Immature natural killer cell (primary cell): ENCODE results near the gene GHRHR. TPM values are rescaled to one million over a fixed set of nuclear protein-coding genes. Genes with fewer than 3 reads are reported as not detected.

Experiments
- DNase-seq, 3 donors: peaks; one replicate each; pipeline ENCODE4 v3.0.0; 2022; ENCODE audit warnings: mixed read lengths in 1 of 3
- H3K27ac Mint-ChIP-seq, 6 donors: one replicate each; pipeline ENCODE4 v1.8.0; 2020; ENCODE audit warnings: mixed read lengths in 6 of 6, mild to moderate bottlenecking in 5 of 6, inconsistent platforms in 4 of 6, moderate library complexity in 3 of 6
- H3K27me3 Mint-ChIP-seq, 3 donors: one replicate each; pipeline ENCODE4 v1.8.0; 2020 to 2021; ENCODE audit warnings: low read depth in 3 of 3, mild to moderate bottlenecking in 3 of 3, mixed read lengths in 3 of 3, moderate library complexity in 3 of 3, inconsistent platforms in 1 of 3
- H3K36me3 Mint-ChIP-seq, 3 donors: one replicate each; pipeline ENCODE4 v1.8.0; 2020; ENCODE audit warnings: mixed read lengths in 3 of 3, inconsistent platforms in 2 of 3, mild to moderate bottlenecking in 2 of 3
- H3K4me1 Mint-ChIP-seq, 2 donors: one replicate each; pipeline ENCODE4 v1.8.0; 2020; ENCODE audit warnings: inconsistent platforms in 2 of 2, mild to moderate bottlenecking in 2 of 2, mixed read lengths in 2 of 2, moderate library complexity in 1 of 2
- H3K4me3 Mint-ChIP-seq, 5 donors: one replicate each; pipeline ENCODE4 v1.8.0; 2020; ENCODE audit warnings: mild to moderate bottlenecking in 5 of 5, mixed read lengths in 5 of 5, inconsistent platforms in 3 of 5, moderate library complexity in 3 of 5
- H3K9me3 Mint-ChIP-seq, 6 donors: one replicate each; pipeline ENCODE4 v1.8.0; 2020; ENCODE audit warnings: mild to moderate bottlenecking in 6 of 6, mixed read lengths in 6 of 6, inconsistent platforms in 4 of 6, moderate library complexity in 3 of 6
- polyA plus RNA-seq, 3 donors: library from polyadenylated mRNA; unstranded; fragments of 300-500 nt; fragmentation: Illumina TruSeq; gene quantifications; one replicate each; pipeline ENCODE4 v1.2.3, GENCODE V29; 2021

Gene GHRHR
- polyA plus RNA-seq, 3 donors from 2014 or later = not detected

DNA sequence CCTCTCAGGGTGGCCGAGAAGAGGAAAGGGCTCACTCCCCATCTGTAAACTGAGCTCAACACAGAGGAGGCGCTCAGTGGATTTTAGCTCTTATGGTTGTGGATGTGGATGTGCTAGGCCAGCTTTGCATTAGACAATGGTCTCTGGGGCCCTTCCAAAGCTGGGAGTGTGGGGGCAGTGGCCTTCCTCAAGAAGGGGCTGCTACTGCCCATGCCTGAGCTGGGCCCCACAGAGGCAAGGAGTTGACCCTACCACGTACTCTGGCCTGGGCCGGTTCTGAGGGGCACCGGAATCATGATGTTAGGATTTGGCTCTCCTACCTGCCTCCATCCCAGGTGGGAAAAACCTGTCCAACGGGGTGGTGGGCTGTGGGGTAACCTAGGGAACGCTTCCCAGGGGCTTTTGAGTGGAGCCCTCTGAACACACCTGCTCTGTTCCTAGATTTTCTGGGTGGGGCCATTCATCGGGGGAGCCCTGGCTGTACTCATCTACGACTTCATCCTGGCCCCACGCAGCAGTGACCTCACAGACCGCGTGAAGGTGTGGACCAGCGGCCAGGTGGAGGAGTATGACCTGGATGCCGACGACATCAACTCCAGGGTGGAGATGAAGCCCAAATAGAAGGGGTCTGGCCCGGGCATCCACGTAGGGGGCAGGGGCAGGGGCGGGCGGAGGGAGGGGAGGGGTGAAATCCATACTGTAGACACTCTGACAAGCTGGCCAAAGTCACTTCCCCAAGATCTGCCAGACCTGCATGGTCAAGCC, 40.6 kb upstream of the GHRHR start:
- no peak overlapping the region for H3K4me3 Mint-ChIP-seq

DNA sequence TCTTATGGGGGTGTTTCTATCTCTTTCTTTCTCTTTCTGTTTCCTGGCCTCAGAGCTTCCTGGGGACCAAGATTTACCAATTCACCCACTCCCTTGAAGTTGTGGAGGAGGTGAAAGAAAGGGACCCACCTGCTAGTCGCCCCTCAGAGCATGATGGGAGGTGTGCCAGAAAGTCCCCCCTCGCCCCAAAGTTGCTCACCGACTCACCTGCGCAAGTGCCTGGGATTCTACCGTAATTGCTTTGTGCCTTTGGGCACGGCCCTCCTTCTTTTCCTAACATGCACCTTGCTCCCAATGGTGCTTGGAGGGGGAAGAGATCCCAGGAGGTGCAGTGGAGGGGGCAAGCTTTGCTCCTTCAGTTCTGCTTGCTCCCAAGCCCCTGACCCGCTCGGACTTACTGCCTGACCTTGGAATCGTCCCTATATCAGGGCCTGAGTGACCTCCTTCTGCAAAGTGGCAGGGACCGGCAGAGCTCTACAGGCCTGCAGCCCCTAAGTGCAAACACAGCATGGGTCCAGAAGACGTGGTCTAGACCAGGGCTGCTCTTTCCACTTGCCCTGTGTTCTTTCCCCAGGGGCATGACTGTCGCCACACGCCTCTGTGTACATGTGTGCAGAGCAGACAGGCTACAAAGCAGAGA, 39.9 kb upstream of the GHRHR start:
- Mint-ChIP-seq H3K4me1 (no peaks in the 10 kb centered on the region), H3K36me3 (no peaks in the 10 kb centered on the region), H3K4me3 (no peak overlapping the region), H3K27me3 (peaks cover 0 to 3% (median 2%) of the 10 kb centered on the region in 3 donors), H3K9me3 (no peaks in the 10 kb centered on the region), H3K27ac (no peak overlapping the region)
- DNase-seq = no peak

More for the DNA sequence above, 40.6 kb upstream of the GHRHR start:
- peaks cover 0 to 3% (median 2%) of the 10 kb centered on the region in 3 donors for H3K27me3 Mint-ChIP-seq
- no peaks in the 10 kb centered on the region for H3K4me1 Mint-ChIP-seq
- no peak for DNase-seq
- H3K9me3 Mint-ChIP-seq = no peaks in the 10 kb centered on the region
- no peaks in the 10 kb centered on the region for H3K36me3 Mint-ChIP-seq
- H3K27ac Mint-ChIP-seq = no peak overlapping the region

DNA sequence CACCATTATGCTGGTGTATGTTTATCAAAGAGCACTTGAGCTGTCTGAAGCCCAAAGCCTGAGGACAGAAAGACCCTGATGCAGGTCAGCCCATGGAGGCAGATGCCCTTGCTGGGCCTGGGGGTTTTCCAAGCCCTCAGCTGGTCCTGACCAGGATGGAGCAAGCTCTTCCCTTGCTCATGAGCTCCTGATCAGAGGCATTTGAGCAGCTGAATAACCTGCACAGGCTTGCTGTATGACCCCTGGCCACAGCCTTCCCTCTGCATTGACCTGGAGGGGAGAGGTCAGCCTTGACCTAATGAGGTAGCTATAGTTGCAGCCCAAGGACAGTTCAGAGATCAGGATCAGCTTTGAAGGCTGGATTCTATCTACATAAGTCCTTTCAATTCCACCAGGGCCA, 39.1 kb upstream of the GHRHR start:
- peaks cover 0 to 3% (median 2%) of the 10 kb centered on the region in 3 donors for H3K27me3 Mint-ChIP-seq
- H3K4me3 Mint-ChIP-seq = no peak overlapping the region
- H3K36me3 Mint-ChIP-seq = no peaks in the 10 kb centered on the region
- no peak overlapping the region for H3K27ac Mint-ChIP-seq
- H3K9me3 Mint-ChIP-seq = no peaks in the 10 kb centered on the region
- no peaks in the 10 kb centered on the region for H3K4me1 Mint-ChIP-seq
- DNase-seq = no peak

DNA sequence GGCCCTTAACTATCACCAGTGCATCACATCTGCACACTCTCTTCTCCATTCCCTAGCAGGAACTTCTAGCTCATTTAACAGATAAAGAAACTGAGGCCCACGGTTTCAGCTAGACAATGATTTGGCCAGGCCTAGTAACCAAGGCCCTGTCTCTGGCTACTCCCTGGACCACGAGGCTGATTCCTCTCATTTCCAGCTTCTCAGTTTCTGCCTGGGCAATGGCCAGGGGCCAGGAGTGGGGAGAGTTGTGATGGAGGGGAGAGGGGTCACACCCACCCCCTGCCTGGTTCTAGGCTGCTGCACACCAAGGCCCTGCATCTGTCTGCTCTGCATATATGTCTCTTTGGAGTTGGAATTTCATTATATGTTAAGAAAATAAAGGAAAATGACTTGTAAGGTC, 38.6 kb upstream of the GHRHR start:
- Mint-ChIP-seq H3K27me3 (peaks cover 0 to 3% (median 0%) of the 10 kb centered on the region in 3 donors), H3K9me3 (no peaks in the 10 kb centered on the region), H3K27ac (no peak overlapping the region), H3K4me1 (no peaks in the 10 kb centered on the region), H3K36me3 (no peaks in the 10 kb centered on the region), H3K4me3 (no peak overlapping the region)
- DNase-seq = no peak

DNA sequence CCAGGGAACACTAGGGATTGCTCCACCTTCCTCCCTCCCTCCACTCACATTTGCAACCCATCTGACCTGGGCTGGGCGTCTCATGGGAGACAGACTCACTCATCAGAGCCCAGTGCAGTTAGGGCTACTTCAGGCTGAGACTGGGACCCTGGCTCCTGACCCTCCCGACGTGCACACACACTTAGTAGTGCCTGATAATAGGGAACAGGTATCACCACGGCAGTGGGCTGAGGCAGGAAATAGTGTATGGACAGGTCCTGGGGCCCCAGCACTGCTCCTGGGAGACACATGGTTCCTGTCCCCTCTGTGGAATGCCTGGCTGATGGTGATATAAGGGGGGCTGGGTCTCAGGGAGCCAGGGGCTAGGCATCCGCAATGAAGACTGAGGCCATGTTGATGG, 37.8 kb upstream of the GHRHR start:
- Mint-ChIP-seq H3K36me3 (no peaks in the 10 kb centered on the region), H3K27ac (no peak overlapping the region)
- DNase-seq = no peak

DNA sequence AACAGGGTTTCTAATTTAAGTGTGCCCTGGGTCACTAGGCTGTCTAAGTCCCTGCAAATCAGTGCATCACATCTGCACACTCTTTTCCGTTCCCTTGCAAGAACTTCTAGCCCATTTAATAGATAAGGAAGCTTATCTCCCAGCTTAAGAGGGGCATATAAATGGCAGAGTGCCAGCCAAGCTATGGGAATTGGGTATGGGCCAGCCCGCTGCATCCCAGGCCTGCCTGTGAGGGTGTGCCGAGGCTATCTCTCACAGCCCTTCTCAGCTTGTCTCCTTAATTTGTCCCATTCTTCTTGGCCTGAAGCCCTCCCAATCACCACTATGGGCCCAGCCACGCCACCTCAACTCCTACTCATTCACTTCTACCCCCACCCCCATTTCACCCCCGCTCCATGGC, 37.4 kb upstream of the GHRHR start:
- Mint-ChIP-seq H3K4me1 (no peaks in the 10 kb centered on the region), H3K9me3 (no peaks in the 10 kb centered on the region), H3K27me3 (peaks cover 0 to 3% (median 0%) of the 10 kb centered on the region in 3 donors), H3K4me3 (no peak overlapping the region), H3K27ac (no peak overlapping the region), H3K36me3 (no peaks in the 10 kb centered on the region)
- DNase-seq = no peak

More for the DNA sequence above, 37.8 kb upstream of the GHRHR start:
- H3K4me1 Mint-ChIP-seq = no peaks in the 10 kb centered on the region
- peaks cover 0 to 3% (median 0%) of the 10 kb centered on the region in 3 donors for H3K27me3 Mint-ChIP-seq
- no peaks in the 10 kb centered on the region for H3K9me3 Mint-ChIP-seq
- H3K4me3 Mint-ChIP-seq = no peak overlapping the region

DNA sequence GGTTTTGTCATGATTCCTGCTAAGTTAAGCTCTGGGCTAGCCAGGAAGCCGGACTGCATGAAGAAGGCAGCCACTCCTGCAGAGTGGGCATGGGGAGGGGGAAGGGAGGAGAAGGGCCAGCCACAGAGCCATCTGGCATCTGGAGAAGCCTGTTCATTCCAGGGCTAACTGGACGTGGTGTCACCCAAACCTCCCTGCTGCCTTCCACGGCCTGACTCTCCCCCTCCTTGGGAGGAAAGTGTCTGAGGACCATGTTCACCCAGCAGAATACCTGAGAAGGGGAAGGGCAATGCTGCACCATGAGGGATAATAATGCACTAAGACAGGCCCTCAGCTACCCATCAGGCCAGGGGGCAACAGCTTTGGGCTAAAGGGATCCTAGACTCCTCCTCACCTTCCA, 36.7 kb upstream of the GHRHR start:
- Mint-ChIP-seq H3K4me3 (no peak overlapping the region), H3K27me3 (peaks cover 0 to 3% (median 0%) of the 10 kb centered on the region in 3 donors), H3K4me1 (no peaks in the 10 kb centered on the region), H3K27ac (no peak overlapping the region), H3K9me3 (no peaks in the 10 kb centered on the region), H3K36me3 (no peaks in the 10 kb centered on the region)
- DNase-seq = no peak

DNA sequence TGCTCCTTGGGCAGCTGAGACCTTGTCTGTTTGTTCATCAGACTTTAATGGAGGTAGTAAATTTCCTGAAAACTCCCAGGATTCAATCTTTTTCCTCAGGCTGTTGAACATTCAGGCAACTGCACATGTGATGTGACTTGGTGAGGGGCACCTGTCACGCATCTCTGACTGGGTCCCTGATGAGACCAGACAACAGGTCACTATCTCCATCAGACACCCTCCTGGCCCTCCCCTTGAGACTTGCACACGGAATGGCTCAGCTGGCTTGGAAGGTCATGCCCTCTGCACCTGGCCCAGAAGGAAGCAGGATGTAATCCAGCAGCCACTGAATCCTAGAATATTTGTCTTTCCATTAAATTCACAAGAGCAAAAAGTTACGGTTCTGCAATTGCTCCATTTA, 36.2 kb upstream of the GHRHR start:
- Mint-ChIP-seq H3K4me3 (no peak overlapping the region), H3K27me3 (peaks cover 0 to 3% (median 1%) of the 10 kb centered on the region in 3 donors), H3K27ac (no peak overlapping the region), H3K9me3 (no peaks in the 10 kb centered on the region), H3K36me3 (no peaks in the 10 kb centered on the region), H3K4me1 (no peaks in the 10 kb centered on the region)
- no peak for DNase-seq

DNA sequence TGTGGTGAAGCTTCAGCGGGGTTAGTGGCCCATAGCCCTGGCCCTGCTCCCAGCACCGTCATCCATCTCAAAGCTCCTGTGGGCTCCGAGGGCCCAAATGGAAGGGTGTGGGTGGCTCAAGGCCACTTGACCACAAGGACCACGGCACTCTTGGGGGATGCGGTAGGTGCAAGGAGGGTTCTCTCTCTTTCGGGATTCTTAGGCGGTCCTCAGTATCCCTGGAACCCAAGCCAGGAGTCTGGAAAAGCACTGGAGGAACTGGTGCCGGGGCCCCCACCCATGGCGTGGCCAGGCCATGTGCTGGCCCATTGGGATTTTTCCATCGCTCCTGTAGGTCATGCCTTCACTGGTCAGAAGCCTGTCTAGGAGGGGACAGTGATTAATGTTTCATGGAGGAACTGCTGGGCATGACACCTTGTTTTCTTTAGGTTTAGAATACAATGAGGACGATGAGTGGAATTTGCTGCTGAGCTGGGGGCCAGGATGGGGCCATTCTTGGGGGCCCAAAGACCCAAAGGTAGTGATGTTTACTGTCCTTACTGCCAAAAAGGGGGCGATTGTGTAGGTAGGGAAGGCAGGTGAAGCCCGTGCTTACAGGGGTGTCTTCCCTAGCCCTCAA, 35.4 kb upstream of the GHRHR start:
- H3K4me1 Mint-ChIP-seq = no peaks in the 10 kb centered on the region
- H3K9me3 Mint-ChIP-seq = no peaks in the 10 kb centered on the region
- DNase-seq = no peak

DNA sequence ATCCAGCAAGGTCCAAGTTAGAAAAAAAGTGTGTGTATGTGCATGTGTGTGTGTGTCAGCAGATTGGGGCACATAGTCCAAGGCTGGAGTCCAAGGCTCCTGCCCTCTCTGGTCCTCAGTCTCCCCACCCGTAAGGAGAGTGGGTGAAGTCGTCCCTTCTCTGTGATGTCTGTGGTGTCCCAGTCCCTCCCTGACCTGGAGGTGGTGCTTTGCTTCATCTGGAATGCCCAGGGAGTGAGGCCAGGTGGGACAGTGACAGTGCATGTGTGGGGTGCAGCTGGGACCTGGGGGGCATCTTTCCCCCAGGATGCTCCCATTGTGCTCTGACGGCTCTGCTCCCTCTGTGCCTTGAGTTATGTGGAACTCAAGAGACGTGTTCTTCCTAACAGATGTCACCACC, 34.1 kb upstream of the GHRHR start:
- no peaks in the 10 kb centered on the region for H3K9me3 Mint-ChIP-seq
- H3K4me1 Mint-ChIP-seq = no peaks in the 10 kb centered on the region
- H3K27me3 Mint-ChIP-seq = peaks cover 0 to 3% (median 1%) of the 10 kb centered on the region in 3 donors
- no peak overlapping the region for H3K27ac Mint-ChIP-seq
- no peak for DNase-seq
- H3K36me3 Mint-ChIP-seq = no peaks in the 10 kb centered on the region
- no peak overlapping the region for H3K4me3 Mint-ChIP-seq

More for the DNA sequence above, 35.4 kb upstream of the GHRHR start:
- Mint-ChIP-seq H3K27me3 (peaks cover 0 to 3% (median 1%) of the 10 kb centered on the region in 3 donors), H3K36me3 (no peaks in the 10 kb centered on the region), H3K27ac (no peak overlapping the region), H3K4me3 (no peak overlapping the region)

DNA sequence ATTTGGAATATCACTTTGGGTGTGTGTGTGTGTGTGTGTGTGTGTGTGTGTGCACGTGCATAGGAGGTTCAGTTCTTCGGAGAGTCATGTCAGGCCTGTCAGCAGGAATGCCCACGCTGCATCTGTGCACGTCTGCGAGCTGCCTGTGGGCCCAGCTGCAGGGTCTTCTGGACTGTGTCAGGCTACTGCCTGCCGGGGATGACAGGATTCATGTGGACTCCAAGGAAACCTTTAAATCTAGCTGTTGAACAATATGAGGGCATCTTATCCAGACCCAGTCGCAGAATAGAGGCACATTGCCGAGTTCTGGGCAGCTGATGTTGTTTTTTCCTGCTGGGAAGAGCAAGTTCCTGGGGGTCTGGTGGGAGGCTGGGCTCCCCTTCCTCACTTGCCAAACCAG, 33.1 kb upstream of the GHRHR start:
- peaks cover 0 to 3% (median 1%) of the 10 kb centered on the region in 3 donors for H3K27me3 Mint-ChIP-seq
- no peaks in the 10 kb centered on the region for H3K9me3 Mint-ChIP-seq
- DNase-seq = no peak
- no peaks in the 10 kb centered on the region for H3K36me3 Mint-ChIP-seq
- no peaks in the 10 kb centered on the region for H3K4me1 Mint-ChIP-seq
- no peak overlapping the region for H3K27ac Mint-ChIP-seq
- H3K4me3 Mint-ChIP-seq = no peak overlapping the region

DNA sequence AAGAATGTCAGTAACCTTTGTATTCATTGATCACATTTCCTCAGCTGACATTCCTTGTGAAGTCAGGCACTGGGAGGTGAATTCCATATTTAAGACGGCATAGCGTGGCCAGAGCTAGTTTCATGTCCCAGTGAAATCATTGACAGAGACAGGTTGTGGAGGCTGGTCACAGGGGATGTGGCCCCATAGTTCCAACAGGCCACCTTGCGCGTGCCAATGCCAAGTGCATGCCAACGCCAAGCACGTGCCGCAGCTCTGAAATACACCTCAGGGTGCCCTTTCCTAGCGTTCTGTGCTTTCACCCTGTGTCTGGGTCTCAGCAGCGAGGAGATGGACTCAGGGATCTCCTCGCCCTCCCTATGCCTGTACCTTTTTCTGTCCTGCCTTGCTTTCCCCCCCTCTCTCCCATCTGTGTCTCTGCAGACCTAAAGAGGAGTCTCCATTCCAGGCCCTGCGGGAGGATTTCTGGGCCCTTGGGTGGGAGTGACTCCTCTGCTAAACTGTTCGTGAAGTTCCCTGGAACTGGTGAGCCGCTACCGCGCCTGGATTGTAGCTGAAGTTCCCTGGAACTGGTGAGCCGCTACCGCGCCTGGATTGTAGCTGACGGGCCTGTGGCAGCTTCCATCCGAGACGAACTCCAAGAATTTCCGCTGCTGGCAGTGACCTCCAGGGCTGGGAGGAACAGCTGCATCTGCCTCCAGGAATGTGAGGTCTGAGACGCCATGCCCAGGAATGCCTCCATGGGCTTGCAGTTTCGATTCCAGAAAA, 32.4 kb upstream of the GHRHR start:
- peaks cover 0 to 4% (median 1%) of the 10 kb centered on the region in 3 donors for H3K27me3 Mint-ChIP-seq
- no peaks in the 10 kb centered on the region for H3K36me3 Mint-ChIP-seq
- H3K27ac Mint-ChIP-seq = no peak overlapping the region
- H3K4me1 Mint-ChIP-seq = no peaks in the 10 kb centered on the region
- H3K4me3 Mint-ChIP-seq = no peak overlapping the region
- no peak for DNase-seq
- H3K9me3 Mint-ChIP-seq = no peaks in the 10 kb centered on the region

DNA sequence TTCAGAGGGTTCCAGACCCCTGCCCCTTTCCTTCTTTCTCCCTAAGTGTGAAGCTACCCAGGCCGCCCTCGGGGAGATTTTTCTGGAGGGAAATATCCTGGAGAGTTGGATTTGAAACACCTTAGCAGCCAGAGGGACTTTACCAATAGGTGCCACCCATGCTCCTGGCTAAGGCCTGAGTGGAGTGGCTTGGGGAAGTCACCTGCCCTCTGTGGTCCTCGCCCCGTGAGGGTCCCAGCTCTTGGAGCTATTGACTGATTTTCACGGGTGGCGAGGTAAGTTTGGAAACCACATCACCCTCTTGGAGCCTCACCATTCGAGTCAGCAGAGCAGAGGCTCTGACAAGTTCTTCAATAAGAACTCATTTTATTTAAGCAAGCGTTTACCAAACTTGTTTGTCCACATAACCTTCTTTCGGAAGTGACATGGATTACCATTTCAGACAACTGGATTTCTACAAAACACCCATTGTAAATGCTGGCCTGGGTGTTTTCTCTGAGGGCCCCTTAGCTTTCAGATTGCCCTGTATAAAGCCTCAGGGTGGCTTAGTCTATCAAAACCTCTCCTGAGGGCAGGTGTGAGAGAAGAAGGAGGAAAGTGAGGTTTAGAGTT, 31.7 kb upstream of the GHRHR start:
- peaks cover 0 to 9% (median 1%) of the 10 kb centered on the region in 3 donors for H3K27me3 Mint-ChIP-seq
- H3K4me3 Mint-ChIP-seq = no peak overlapping the region
- H3K36me3 Mint-ChIP-seq = no peaks in the 10 kb centered on the region
- H3K9me3 Mint-ChIP-seq = no peaks in the 10 kb centered on the region
- no peak overlapping the region for H3K27ac Mint-ChIP-seq
- no peaks in the 10 kb centered on the region for H3K4me1 Mint-ChIP-seq
- DNase-seq = no peak
